GM12864 (cell line): ENCODE data around the gene CFAP74.

ENCODE experiments used
- DNase-seq: peaks from one replicate; pipeline ENCODE4 v3.0.0-alpha.2; 2011; ENCODE audit warnings: low read depth
- H3K4me3 ChIP-seq: 2 replicates; pipeline ENCODE4 v1.5.1; 2011; ENCODE audit warnings: mild to moderate bottlenecking, low read depth, low read length, control low read depth
- CTCF ChIP-seq: IDR thresholded peaks from 2 replicates; pipeline ENCODE4 v1.5.1; 2011; ENCODE audit warnings: low read depth, mild to moderate bottlenecking, moderate library complexity, low read length, control low read depth, inconsistent platforms; ENCODE audit errors: missing control alignments

The CFAP74 gene

GRCh38 chr1:2019571-2020309, 16.2 kb upstream of the CFAP74 start:
- DNase-seq: no peak
- no peak for TF ChIP-seq CTCF
- H3K4me3 ChIP-seq: no peak overlapping the region

GRCh38 chr1:2019172-2019543, 15.6 kb upstream of the CFAP74 start, which contains the start of gene GABRD:
Gene GABRD (plus strand): TSS chr1:2019345. CDS start chr1:2019424, 79 bp downstream.
- no peak for TF ChIP-seq CTCF
- no peak within 1 kb of the TSS for H3K4me3 ChIP-seq
- DNase-seq: no peak

- no peak for TF ChIP-seq CTCF
- DNase-seq: no peak
- no peak overlapping the region for H3K4me3 ChIP-seq
These were observed 14.9 kb upstream of the CFAP74 start for GRCh38 chr1:2018217-2019171.

- DNase-seq: no peak
- no peak overlapping the region for H3K4me3 ChIP-seq
- no peak for TF ChIP-seq CTCF
These were observed 12.5 kb upstream of the CFAP74 start for GRCh38 chr1:2016123-2016522.

GRCh38 chr1:2014741-2015735, 11.5 kb upstream of the CFAP74 start:
- DNase-seq: no peak
- TF ChIP-seq CTCF: no peak
- H3K4me3 ChIP-seq: no peak overlapping the region

- no peak for DNase-seq
- no peak overlapping the region for H3K4me3 ChIP-seq
- no peak for TF ChIP-seq CTCF
These were observed 10.6 kb upstream of the CFAP74 start for GRCh38 chr1:2014181-2014580.
